ENCODE results near the gene B3GALT2. TPM values are rescaled to one million over a fixed set of nuclear protein-coding genes. Genes with fewer than 3 reads are reported as not detected.

The B3GALT2 gene
- total and polyA plus RNA-seq, 4 donors, result 11.6 to 42.8 (median 29.0) TPM

Small RNA genes lying within 50 kb of the gene (small RNA-seq; reads per million reads assigned to genes)
- gene MIR1278 (ENCODE audit: low replicate concordance), result 0.20 reads per million, percentile 6 among the genes with 10 or more reads in this experiment

Other genes with a start within 250 kb of the B3GALT2 start
- gene UCHL5, start 127.3 kb downstream of the B3GALT2 start, total RNA-seq, result 10 to 100 TPM; 29.8 to 54.3 TPM
- 10 to 100 TPM; 33.3 to 49.7 TPM for gene UCHL5, start 127.3 kb downstream of the B3GALT2 start, polyA plus RNA-seq (ENCODE audit: insufficient read length in 2 of 2)
- 100 to 1,000 TPM; 133 to 254 TPM for gene RO60, start 127.0 kb downstream of the B3GALT2 start, total RNA-seq
- 10 to 100 TPM; 26.8 to 47.7 TPM for gene RO60, start 127.0 kb downstream of the B3GALT2 start, polyA plus RNA-seq (ENCODE audit: insufficient read length in 2 of 2)
- 10 to 100 TPM; 12.9 to 13.2 TPM for gene GLRX2, start 81.2 kb downstream of the B3GALT2 start, total RNA-seq
- 10 to 100 TPM; 22.3 to 27.6 TPM for gene GLRX2, start 81.2 kb downstream of the B3GALT2 start, polyA plus RNA-seq (ENCODE audit: insufficient read length in 2 of 2)
- gene CDC73, start 64.6 kb downstream of the B3GALT2 start, total RNA-seq, result 10 to 100 TPM; 23.5 to 44.0 TPM
- 10 to 100 TPM; 20.2 to 29.9 TPM for gene CDC73, start 64.6 kb downstream of the B3GALT2 start, polyA plus RNA-seq (ENCODE audit: insufficient read length in 2 of 2)